H1 (cell line): ENCODE data around the gene TBC1D19. TPM values are rescaled to one million over a fixed set of nuclear protein-coding genes. Genes with fewer than 3 reads are reported as not detected.

Experiments
- CTCF ChIA-PET: fragments of 300-600 bp; sonication (Branson Sonifier 250); formaldehyde crosslinking; loops from one replicate; lab custom pipeline; 2021; ENCODE audit not compliant: partially characterized antibody; lab: Charles Lee
- POLR2A ChIA-PET: fragments of 300-600 bp; sonication (Branson Sonifier 250); formaldehyde crosslinking; loops from one replicate; lab custom pipeline; 2021; ENCODE audit warnings: inconsistent platforms; ENCODE audit not compliant: partially characterized antibody; lab: Charles Lee
- DNase-seq, 2 experiments: peaks; one replicate each; pipeline versions ENCODE4 v3.0.0 to v3.0.0-alpha.2; 2010 to 2022; ENCODE audit warnings: low spot score in 2 of 2, low read depth in 1 of 2, mixed read lengths in 1 of 2
- FAIRE-seq: peaks from 2 replicates; lab custom pipeline; 2011; peaks lifted over from hg19 to GRCh38; lab: Jason Lieb, UNC
- H2AFZ ChIP-seq: 2 replicates; pipeline ENCODE4 v1.8.1; 2012; ENCODE audit warnings: low read length, inconsistent platforms
- H2AK5ac ChIP-seq: 2 replicates; pipeline ENCODE4 v1.6.1; 2013; ENCODE audit warnings: low read depth, low read length
- H2BK120ac ChIP-seq: replicated peaks from 2 replicates; pipeline ENCODE3; 2013; ENCODE audit warnings: low read depth, low read length, inconsistent platforms
- H2BK12ac ChIP-seq: 2 replicates; pipeline ENCODE4 v1.6.1; 2013; ENCODE audit warnings: low read depth, low read length
- H2BK15ac ChIP-seq: 2 replicates; pipeline ENCODE4 v1.6.1; 2013; ENCODE audit warnings: low read length
- H2BK20ac ChIP-seq: 2 replicates; pipeline ENCODE4 v1.6.1; 2013; ENCODE audit warnings: low read length
- H2BK5ac ChIP-seq: 2 replicates; pipeline ENCODE4 v1.6.1; 2013; ENCODE audit warnings: low read depth, low read length
- H3K14ac ChIP-seq: 2 replicates; pipeline ENCODE4 v1.6.1; 2013; ENCODE audit warnings: inconsistent platforms; ENCODE audit not compliant: insufficient read length
- H3K18ac ChIP-seq: 2 replicates; pipeline ENCODE4 v1.6.1; 2013; ENCODE audit warnings: low read length; ENCODE audit errors: extremely low read depth
- H3K23ac ChIP-seq: 2 replicates; pipeline ENCODE4 v1.6.1; 2013; ENCODE audit warnings: inconsistent platforms; ENCODE audit not compliant: insufficient read length
- H3K23me2 ChIP-seq: 2 replicates; pipeline ENCODE4 v1.6.1; 2013; ENCODE audit warnings: low read depth, low read length
- H3K27ac ChIP-seq: 2 replicates; pipeline ENCODE4 v1.6.1; 2011; ENCODE audit warnings: low read depth, low read length, inconsistent platforms
- H3K27me3 ChIP-seq, 4 experiments: replicated peaks in 1 of 4; 1 replicate in 1 of 4; 2 replicates in 3 of 4; pipeline versions ENCODE4 v1.6.1 to v1.8.1; 2011 to 2013; ENCODE audit warnings: low read length in 3 of 4, mild to moderate bottlenecking in 3 of 4, inconsistent platforms in 2 of 4, mixed read lengths in 2 of 4, moderate library complexity in 1 of 4; ENCODE audit not compliant: control insufficient read depth in 3 of 4, insufficient read depth in 3 of 4; ENCODE audit errors: extremely low read depth in 1 of 4
- H3K36me3 ChIP-seq, 4 experiments: 2 replicates each; pipeline versions ENCODE4 v1.6.1 to v1.8.1; 2011 to 2013; ENCODE audit warnings: mild to moderate bottlenecking in 4 of 4, low read length in 3 of 4, moderate library complexity in 2 of 4, control low read depth in 1 of 4, inconsistent platforms in 1 of 4; ENCODE audit not compliant: insufficient read depth in 4 of 4, control insufficient read depth in 2 of 4
- H3K4ac ChIP-seq: replicated peaks from 2 replicates; pipeline ENCODE3; 2013; ENCODE audit warnings: low read length, low read depth, mixed read lengths, inconsistent platforms; ENCODE audit not compliant: insufficient read length
- H3K4me1 ChIP-seq, 4 experiments: replicated peaks in 1 of 4; 1 replicate in 1 of 4; 2 replicates in 3 of 4; pipeline versions ENCODE4 v1.6.1 to v1.8.1; 2011 to 2013; ENCODE audit warnings: low read length in 3 of 4, inconsistent platforms in 2 of 4, mixed read lengths in 1 of 4; ENCODE audit not compliant: insufficient read depth in 4 of 4, control insufficient read depth in 3 of 4
- H3K4me2 ChIP-seq, 2 experiments: 2 replicates each; pipeline versions ENCODE4 v1.6.1 to v1.8.1; 2011 to 2013; ENCODE audit warnings: low read depth in 2 of 2, low read length in 2 of 2, control low read depth in 1 of 2, inconsistent platforms in 1 of 2, mild to moderate bottlenecking in 1 of 2; ENCODE audit not compliant: insufficient read depth in 1 of 2
- H3K4me3 ChIP-seq, 4 experiments: fragments of 200-600, 300-600 bp in 1 of 4; sonication (generic), shearing (Covaris generic), sonication (Bioruptor Twin) in 1 of 4; 2 replicates each; pipeline versions ENCODE4 v1.5.1 to v1.8.1; 2011 to 2016; ENCODE audit warnings: low read length in 4 of 4, low read depth in 3 of 4, control low read depth in 2 of 4, inconsistent platforms in 2 of 4, mild to moderate bottlenecking in 2 of 4, mixed read lengths in 1 of 4, moderate library complexity in 1 of 4; ENCODE audit not compliant: insufficient read depth in 2 of 4; ENCODE audit errors: extremely low read depth in 1 of 4
- H3K56ac ChIP-seq: replicated peaks from 2 replicates; pipeline ENCODE3; 2013; ENCODE audit warnings: low read depth, mild to moderate bottlenecking, mixed read lengths, low read length, inconsistent platforms; ENCODE audit not compliant: insufficient read length
- H3K79me1 ChIP-seq: 2 replicates; pipeline ENCODE4 v1.6.1; 2013; ENCODE audit warnings: low read depth, low read length, control low read depth
- H3K79me2 ChIP-seq, 2 experiments: 2 replicates each; pipeline versions ENCODE4 v1.6.1 to v1.8.1; 2012 to 2013; ENCODE audit warnings: low read length in 2 of 2, mild to moderate bottlenecking in 2 of 2, inconsistent platforms in 1 of 2; ENCODE audit not compliant: insufficient read depth in 2 of 2, control insufficient read depth in 1 of 2
- H3K9ac ChIP-seq, 4 experiments: replicated peaks in 1 of 4; 1 replicate in 1 of 4; 2 replicates in 3 of 4; pipeline versions ENCODE4 v1.6.1 to v1.8.1; 2011 to 2013; ENCODE audit warnings: low read depth in 3 of 4, low read length in 3 of 4, control low read depth in 2 of 4, mild to moderate bottlenecking in 2 of 4, moderate library complexity in 2 of 4, inconsistent platforms in 1 of 4; ENCODE audit errors: extremely low read depth in 1 of 4
- H3K9me3 ChIP-seq, 2 experiments: 2 replicates each; pipeline versions ENCODE4 v1.6.1 to v1.8.1; 2012 to 2013; ENCODE audit warnings: mild to moderate bottlenecking in 2 of 2, moderate library complexity in 2 of 2, control low read depth in 1 of 2, inconsistent platforms in 1 of 2, low read depth in 1 of 2, low read length in 1 of 2, mixed read lengths in 1 of 2; ENCODE audit not compliant: insufficient read depth in 2 of 2
- H4K20me1 ChIP-seq, 2 experiments: replicated peaks in 1 of 2; 2 replicates each; pipeline versions ENCODE3 to v1.8.1; 2011 to 2013; ENCODE audit warnings: inconsistent platforms in 2 of 2, low read length in 2 of 2, mild to moderate bottlenecking in 1 of 2; ENCODE audit not compliant: insufficient read depth in 2 of 2, control insufficient read depth in 1 of 2
- H4K5ac ChIP-seq: 2 replicates; pipeline ENCODE4 v1.6.1; 2013; ENCODE audit warnings: low read length, low read depth, mixed read lengths, inconsistent platforms; ENCODE audit not compliant: insufficient read length
- H4K8ac ChIP-seq: 2 replicates; pipeline ENCODE4 v1.8.0; 2013; ENCODE audit warnings: mild to moderate bottlenecking, moderate library complexity, low read length, inconsistent platforms; ENCODE audit not compliant: insufficient read depth; ENCODE audit errors: extremely low read depth
- H4K91ac ChIP-seq: replicated peaks from 2 replicates; pipeline ENCODE3; 2013; ENCODE audit warnings: low read length, mixed read lengths, inconsistent platforms; ENCODE audit not compliant: insufficient read length
- ATF2 ChIP-seq: IDR thresholded peaks from 2 replicates; pipeline ENCODE4 v1.6.1; 2012; ENCODE audit warnings: low read length, inconsistent platforms
- HDAC2 ChIP-seq, 2 experiments: fragments of 300-600 bp in 1 of 2; sonication (generic) in 1 of 2; IDR thresholded peaks; 2 replicates each; pipeline ENCODE4 v1.6.1; 2011 to 2012; ENCODE audit warnings: low read depth in 2 of 2, low read length in 2 of 2, mild to moderate bottlenecking in 2 of 2, moderate library complexity in 2 of 2, borderline replicate concordance in 1 of 2, inconsistent platforms in 1 of 2
- SIN3A ChIP-seq, 2 experiments: IDR thresholded peaks in 1 of 2; conservative IDR thresholded peaks in 1 of 2; 2 replicates each; pipeline ENCODE4 v1.6.1; 2011 to 2012; ENCODE audit warnings: low read length in 2 of 2, improper control_type of control experiment in 1 of 2, low read depth in 1 of 2, mild to moderate bottlenecking in 1 of 2
- SP1 ChIP-seq: IDR thresholded peaks from 2 replicates; pipeline ENCODE4 v1.6.1; 2011; ENCODE audit warnings: low read depth, low read length
- TEAD4 ChIP-seq: IDR thresholded peaks from 2 replicates; pipeline ENCODE4 v1.6.1; 2012; ENCODE audit warnings: low read depth, low read length, inconsistent platforms, mixed read lengths
- WGBS, 2 experiments: shearing (Covaris generic) in 1 of 2; methylation state at CpG; one replicate each; pipeline versions ENCODE4 v1.1.6 to v1.1.7; 2013 to 2015; ENCODE audit warnings: low lambda C conversion rate in 2 of 2, mixed read lengths in 2 of 2, inconsistent platforms in 1 of 2, low coverage in 1 of 2, missing lambda C conversion rate in 1 of 2; ENCODE audit not compliant: insufficient replicate concordance in 2 of 2, insufficient coverage in 1 of 2, insufficient read length in 1 of 2; ENCODE audit errors: extremely low coverage in 1 of 2, missing lambda C conversion rate in 1 of 2; 5-methylcytosine and 5-hydroxymethylcytosine counted together
- polyA plus RNA-seq, 7 experiments: library from polyadenylated mRNA; depleted of rRNA in 3 of 7; stranded (reverse) in 5 of 7; unstranded in 2 of 7; fragments of >200 nt in 5 of 7; fragments of 200-250 nt in 2 of 7; gene quantifications; 1 replicate in 5 of 7; 2 replicates in 1 of 7; 4 replicates in 1 of 7; pipeline versions ENCODE4 v1.2.1 to v1.2.3, GENCODE V29; 2011 to 2013; ENCODE audit warnings: missing spikeins in 2 of 7, mixed read lengths in 2 of 7
- total RNA-seq: library from RNA; stranded (reverse); fragmentation: NEBNext Ultra II Directional; extraction: Animal tissue kit (Norgen Biotek cat#: 25700); gene quantifications from 2 replicates; pipeline ENCODE4 v1.2.1, GENCODE V29; 2021

Gene TBC1D19
- total and polyA plus RNA-seq, 2 of the 8 experiments (the other 6 are each of a cell fraction or from before 2014, with no cell fraction given), result 1.9 to 3.5 TPM

GRCh38 chr4:26648260-26648659, 64.4 kb downstream of the TBC1D19 start:
- Histone ChIP-seq H2BK12ac (no peak overlapping the region), H3K56ac (no peak overlapping the region), H3K36me3 (no peaks in the 10 kb centered on the region; a peak in 1 of 8 replicates), H3K9me3 (no peaks in the 10 kb centered on the region), H3K4ac (no peak overlapping the region), H3K23ac (no peak overlapping the region), H4K91ac (no peak overlapping the region), H4K5ac (peak overlapping the region; percentile 72), H2BK5ac (no peak overlapping the region), H4K20me1 (no peaks in the 10 kb centered on the region), H3K4me3 (0 out of 8 replicates have a peak overlapping the region, but pooled peaks of 1 of the 4 experiments have one; percentile 8), H3K14ac (no peak overlapping the region), H2BK120ac (no peak overlapping the region), H3K79me2 (no peaks in the 10 kb centered on the region), H3K79me1 (no peaks in the 10 kb centered on the region), H3K4me1 (peaks cover 0 to 5% (median 2%) of the 10 kb centered on the region in 4 experiments; a peak in 4 of 7 replicates), H2AK5ac (no peak overlapping the region), H2AFZ (no peak overlapping the region), H3K27me3 (no peaks in the 10 kb centered on the region), H3K18ac (no peak overlapping the region; the same call in 1 of the 2 replicates), H3K23me2 (no peaks in the 10 kb centered on the region), H4K8ac (no peak overlapping the region), H2BK15ac (no peak overlapping the region), H3K4me2 (peak overlapping the region; percentile 2 to 45; a peak in 2 of 4 replicates), H3K27ac (peak overlapping the region; percentile 5; the same call in 1 of the 2 replicates), H2BK20ac (no peak overlapping the region), H3K9ac (no peak overlapping the region)
- ChIA-PET POLR2A (interaction anchor here (0.8 to 1.8 kb wide), 2 partner anchors 14 to 46 kb away, joined by 3 read pairs; no protein-coding TSS in a partner anchor), CTCF (interaction anchor here (1.3 kb wide), 1 partner anchor 13 kb away, joined by 3 read pairs; no protein-coding TSS in a partner anchor)
- DNase-seq (no peak), FAIRE-seq (peak; percentile 68)
- 32% methylated on average over 1 of the region's 1 CpG; no CpG with 5 or more reads in 1 of the 2 experiments for WGBS, 2 experiments
- TF ChIP-seq HDAC2 (IDR thresholded peaks at IDR 0.05; ENCODE audit: borderline replicate concordance in 1 of 2, low read depth in 2 of 2, low read length in 2 of 2), result 0 out of 4 replicates have a peak, but pooled peaks of 1 of the 2 experiments have one; percentile 21
- peak; percentile 72 for TF ChIP-seq TEAD4
- no peak for TF ChIP-seq ATF2
- 0 out of 4 replicates have a peak, but pooled peaks of 1 of the 2 experiments have one; percentile 33 for TF ChIP-seq SIN3A (conservative IDR thresholded peaks at IDR 0.05 in 1 of 2, IDR thresholded peaks at IDR 0.05 in 1 of 2; ENCODE audit: low read depth in 1 of 2, low read length in 2 of 2)
- no peak for TF ChIP-seq SP1
